ENCODE data around the gene CNMD.
"Not testable (repeated sequence)": the region's sequence is repeated elsewhere in the genome, so short reads cannot be mapped to it uniquely, and the experiment has no call there.

CNMD gene

DNA sequence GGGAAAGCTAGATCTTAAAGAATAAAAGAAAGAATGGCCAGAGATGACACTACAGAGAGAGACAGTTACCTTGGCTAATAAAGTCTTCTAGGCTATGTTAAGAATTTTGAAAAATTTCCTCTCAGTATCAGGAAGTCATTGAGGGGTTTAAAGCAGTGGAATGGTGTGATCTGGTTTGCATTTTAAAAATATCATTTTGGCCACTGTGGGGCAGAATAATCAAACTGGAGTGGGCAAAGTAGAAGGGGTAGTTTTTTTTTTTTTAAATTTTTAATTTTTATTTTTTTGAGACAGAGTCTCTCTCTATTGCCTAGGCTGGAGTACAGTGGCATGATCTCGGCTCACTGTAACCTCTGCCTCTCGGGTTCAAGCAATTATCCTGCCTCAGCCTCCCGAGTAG, 4.4 kb upstream of the CNMD start:
- no peak for DNase-seq

DNA sequence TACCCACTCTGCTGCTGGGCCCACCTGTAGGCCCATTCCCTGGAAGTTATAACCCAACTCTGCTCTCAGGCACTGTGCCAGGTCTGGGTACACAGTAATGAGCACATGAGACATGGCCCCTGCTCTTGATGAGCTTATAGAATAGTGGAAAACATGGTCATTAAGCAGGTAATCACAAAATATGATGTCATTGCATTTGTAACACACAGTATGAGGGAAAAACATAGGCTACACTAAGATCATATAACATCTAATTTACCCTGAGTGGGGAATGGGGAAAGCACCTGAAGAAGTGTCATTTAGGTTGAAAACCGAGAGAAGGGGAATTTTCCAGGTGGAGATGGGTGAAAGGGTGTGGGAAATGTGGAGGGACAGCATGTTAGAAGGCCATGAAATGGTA, 3.9 kb upstream of the CNMD start:
- DNase-seq, result no peak

- DNase-seq, result no peak
Observed at GRCh38 chr13:52738719-52739467, 727 bp downstream of the CNMD start.

GRCh38 chr13:52737965-52738364, 1.7 kb downstream of the CNMD start:
- no peak for DNase-seq

DNA sequence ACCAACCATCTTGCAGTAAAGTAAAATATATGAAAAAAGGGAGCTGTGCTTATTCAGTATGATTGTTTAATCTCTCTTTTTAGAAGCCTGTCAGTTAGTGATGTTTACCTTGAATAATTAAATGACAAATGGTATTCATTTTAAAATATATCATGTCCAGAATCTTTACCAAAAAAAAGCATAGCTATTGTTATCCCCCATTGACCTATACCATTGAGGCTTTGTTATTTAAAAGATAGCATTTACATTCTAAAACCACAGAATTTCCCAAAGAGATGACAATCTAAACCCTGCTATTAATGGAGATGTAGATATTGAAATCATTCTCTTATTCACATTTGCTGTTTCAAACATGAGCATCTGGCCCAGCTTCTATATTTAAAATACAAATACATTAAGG, 2.2 kb downstream of the CNMD start:
- no peak for DNase-seq

DNA sequence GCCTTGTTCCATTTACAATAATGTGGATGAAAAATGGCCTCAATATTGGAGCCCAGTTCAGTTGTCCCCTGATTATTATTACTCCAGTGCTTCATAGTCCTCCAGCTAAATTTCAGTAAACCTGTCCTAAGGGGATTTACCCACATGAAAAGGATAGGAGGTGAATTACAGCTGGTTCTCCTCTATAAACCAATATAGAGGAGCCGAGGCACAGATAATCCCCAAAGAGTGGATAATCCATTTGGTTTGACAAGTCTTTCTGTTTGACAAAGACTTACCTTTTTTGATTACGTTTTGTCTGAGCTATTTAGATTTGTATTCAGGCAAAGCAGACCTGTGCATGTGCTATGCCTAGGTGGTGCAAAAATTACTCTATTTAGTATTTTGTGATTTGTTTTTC, 2.7 kb downstream of the CNMD start:
- DNase-seq, result no peak

GRCh38 chr13:52734075-52734623, 5.5 kb downstream of the CNMD start:
- no peak for DNase-seq

- DNase-seq, result no peak
Observed at GRCh38 chr13:52726258-52726657, 13.4 kb downstream of the CNMD start.

- no peak for DNase-seq
Observed at GRCh38 chr13:52725302-52725701, 14.3 kb downstream of the CNMD start.

GRCh38 chr13:52723181-52723580, 16.4 kb downstream of the CNMD start:
- no peak for DNase-seq

GRCh38 chr13:52721356-52721755, 18.3 kb downstream of the CNMD start:
- DNase-seq, result not testable (repeated sequence)

DNA sequence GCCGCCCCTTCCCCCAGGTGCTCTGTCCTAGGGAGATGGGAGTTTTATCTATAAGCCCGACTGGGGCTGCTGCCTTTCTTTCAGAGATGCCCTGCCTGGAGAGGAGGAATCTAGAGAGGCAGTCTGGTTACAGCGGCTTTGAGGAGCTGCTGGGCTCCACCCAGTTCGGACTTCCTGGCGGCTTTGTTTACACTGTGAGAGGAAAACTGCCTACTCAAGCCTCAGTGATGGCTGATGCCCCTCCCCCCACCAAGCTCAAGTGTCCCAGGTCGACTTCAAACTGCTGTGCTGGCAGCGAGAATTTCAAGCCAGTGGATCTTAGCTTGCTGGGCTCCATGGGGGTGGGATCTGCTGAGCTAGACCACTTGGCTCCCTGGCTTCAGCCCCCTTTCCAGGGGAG, 18.7 kb downstream of the CNMD start:
- DNase-seq, result peak; percentile 79

DNA sequence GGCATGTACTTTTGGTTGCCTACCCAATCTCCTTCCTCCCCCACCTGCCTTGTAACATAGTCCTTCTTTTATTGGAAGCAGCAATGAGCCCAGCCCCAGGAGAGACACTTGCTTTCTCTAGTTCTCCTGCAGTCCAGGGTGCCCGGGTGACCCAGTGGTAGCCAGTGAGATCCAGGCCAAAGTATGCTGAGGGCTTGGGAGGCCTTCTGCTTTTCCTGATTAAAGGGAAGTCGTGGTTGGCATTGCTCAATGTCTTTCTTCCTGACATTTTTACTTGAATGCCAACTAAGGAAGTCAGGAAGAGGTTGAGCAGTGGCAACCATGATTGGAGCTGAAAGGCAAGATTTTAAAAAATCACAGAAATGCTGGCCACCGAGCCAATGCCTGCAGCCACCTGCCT, 25.7 kb downstream of the CNMD start:
- DNase-seq, result no peak

GRCh38 chr13:52712385-52712784, 27.2 kb downstream of the CNMD start:
- DNase-seq, result no peak

- no peak for DNase-seq
Observed at GRCh38 chr13:52711286-52711685, 28.3 kb downstream of the CNMD start.

DNA sequence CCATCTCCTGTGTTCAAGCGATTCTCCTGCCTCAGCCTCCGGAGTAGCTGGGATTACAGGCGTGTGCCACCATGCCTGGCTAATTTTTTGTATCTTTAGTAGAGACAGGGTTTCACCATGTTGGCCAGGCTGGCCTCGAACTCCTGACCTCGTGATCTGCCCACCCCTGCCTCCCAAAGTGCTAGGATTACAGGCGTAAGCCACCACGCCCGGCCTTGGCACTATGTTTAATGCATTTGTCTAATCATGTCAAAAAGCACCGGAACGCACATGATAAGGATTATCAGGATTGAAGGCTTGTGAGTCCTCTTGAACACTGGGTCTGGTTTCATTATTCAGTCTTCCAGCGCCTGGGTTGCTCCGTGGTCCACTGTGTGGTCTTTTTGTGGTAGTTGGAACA, 31.4 kb downstream of the CNMD start:
- not testable (repeated sequence) for DNase-seq

- no peak for DNase-seq
Observed at GRCh38 chr13:52707375-52707774, 32.2 kb downstream of the CNMD start.

- no peak for DNase-seq
Observed at GRCh38 chr13:52706081-52706480, 33.5 kb downstream of the CNMD start.

DNA sequence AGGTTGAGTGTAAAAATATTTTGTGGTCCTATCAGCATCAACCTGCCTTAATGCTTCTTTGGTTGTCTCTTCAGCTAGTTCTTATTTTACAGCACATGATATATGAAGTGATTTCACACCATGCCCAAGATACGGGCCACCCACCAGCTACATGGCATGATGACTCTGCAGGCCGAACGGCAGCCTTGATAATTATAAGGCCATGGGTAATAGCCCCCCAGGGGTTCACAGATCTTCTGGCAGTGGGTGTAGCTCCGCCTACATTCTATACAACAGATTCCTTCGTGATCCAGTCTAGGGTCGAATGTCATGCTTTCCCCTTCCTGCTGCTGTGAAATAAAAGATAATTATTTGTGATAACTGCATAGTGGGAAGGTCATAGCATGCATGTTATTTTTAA, 36.1 kb downstream of the CNMD start:
- DNase-seq, result no peak

DNA sequence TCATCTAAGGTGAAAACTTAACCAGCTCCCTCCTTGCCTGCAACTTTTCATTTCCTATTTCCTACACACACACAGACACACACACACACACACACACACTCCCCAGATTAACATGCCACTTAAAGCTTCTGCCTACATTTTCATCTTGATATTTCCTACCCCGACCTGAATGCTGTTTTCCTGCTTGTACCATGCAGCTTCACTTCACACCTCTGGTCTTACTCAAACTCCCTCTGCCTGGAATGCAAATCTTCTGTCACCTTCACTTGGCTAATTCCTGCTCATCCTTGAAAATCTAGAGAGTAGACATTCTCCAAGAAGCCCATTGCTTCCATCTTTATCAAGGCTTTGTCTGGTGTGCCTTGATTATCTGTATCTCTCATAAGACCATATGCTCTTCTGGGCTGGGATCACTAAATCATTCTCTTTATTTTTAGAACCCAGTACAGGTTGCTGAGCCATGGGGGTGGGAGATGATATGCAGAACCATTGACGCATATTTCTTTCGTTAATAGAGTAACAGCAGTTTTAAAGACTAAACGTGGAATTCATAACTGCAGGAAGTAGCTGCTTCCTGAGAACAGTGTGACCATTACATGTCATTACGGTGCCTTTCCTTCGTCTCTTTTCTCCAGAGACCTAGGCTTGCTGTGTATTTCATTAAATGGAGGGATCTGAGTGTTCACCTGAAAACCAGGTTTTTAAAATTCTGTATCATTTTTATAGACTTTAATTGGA, 37.7 kb downstream of the CNMD start:
- DNase-seq, result no peak

- DNase-seq, result no peak
Observed at GRCh38 chr13:52696566-52696965, 43.1 kb downstream of the CNMD start.

DNA sequence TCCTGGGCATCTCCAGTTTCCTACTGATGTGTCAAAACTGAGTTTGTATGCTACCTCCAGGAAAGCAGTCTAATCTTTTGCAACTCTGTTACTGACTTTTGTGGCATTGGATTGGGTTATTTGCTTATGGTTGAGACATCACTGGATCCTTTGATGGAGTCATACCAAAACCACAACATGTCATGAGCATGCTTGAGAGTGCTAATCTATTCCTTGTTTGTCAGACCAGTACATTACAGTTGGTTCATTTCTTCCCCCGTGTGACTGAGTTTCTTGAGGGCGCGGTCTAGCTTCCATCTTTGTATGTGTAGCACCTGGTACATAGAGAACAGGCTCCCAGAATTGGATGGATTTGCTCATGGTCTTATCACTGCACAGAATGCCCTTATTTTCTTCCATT, 43.8 kb downstream of the CNMD start:
- no peak for DNase-seq

- no peak for DNase-seq
Observed at GRCh38 chr13:52686376-52686775, 53.2 kb downstream of the CNMD start.

DNA sequence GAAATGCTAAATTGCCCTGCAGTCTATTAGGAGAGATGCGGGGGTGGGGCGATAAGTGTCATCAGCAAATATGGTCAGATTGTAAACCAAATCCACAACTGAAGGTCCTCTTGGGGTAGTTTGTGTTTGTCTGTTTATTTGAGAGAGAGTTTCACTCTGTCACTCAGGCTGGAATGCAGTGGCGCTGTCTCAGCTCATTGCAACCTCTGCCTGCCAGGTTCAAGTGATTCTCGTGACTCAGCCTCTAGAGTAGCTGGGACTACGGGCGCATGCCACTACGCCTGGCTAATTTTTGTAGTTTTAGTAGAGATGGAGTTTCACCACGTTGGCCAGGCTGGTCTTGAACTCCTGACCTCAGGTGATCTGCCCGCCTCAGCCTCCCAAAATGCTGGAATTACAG, 53.8 kb downstream of the CNMD start:
- not testable (repeated sequence) for DNase-seq
